ENCODE data around the gene TUBB1. TPM values are rescaled to one million over a fixed set of nuclear protein-coding genes. Genes with fewer than 3 reads are reported as not detected.
A peak's percentile ranks its signal among the peaks of the same experiment; 100 is the strongest.

Gene TUBB1
- total RNA-seq, 1 experiment from 2014 or later, result not detected

GRCh38 chr20:59006167-59006863 is 12.9 kb upstream of the TUBB1 start:
- Mint-ChIP-seq H3K36me3 (ENCODE audit: insufficient read depth, unreplicated experiment) (peaks cover 28% of the 10 kb centered on the region), H3K27ac (ENCODE audit: low read depth, unreplicated experiment) (peak overlapping the region; percentile 86), H3K9me3 (ENCODE audit: unreplicated experiment) (no peaks in the 10 kb centered on the region), H3K4me1 (ENCODE audit: insufficient read depth, unreplicated experiment) (peaks cover 44% of the 10 kb centered on the region), H3K27me3 (ENCODE audit: insufficient read depth, unreplicated experiment) (no peaks in the 10 kb centered on the region), H3K4me3 (ENCODE audit: unreplicated experiment) (peak overlapping the region; percentile 77)
- intact Hi-C loops (cut with micrococcal nuclease), result no loop called here
- ChIA-PET POLR2A (interaction anchor here (0.7 to 1.5 kb wide), 5 partner anchors 26 to 1449 kb away, joined by 3 to 4 read pairs (median 3); partner anchors contain the start of gene ATP5F1E), CTCF (interaction anchor here (0.6 to 0.8 kb wide), 3 partner anchors 13 to 136 kb away, joined by 3 to 5 read pairs (median 4); no protein-coding TSS in a partner anchor)
- TSS peak; percentile 56 for BruUV-seq (replicated peaks)
- DNase-seq (ENCODE audit: unreplicated experiment), result peak; percentile 32
- no peak for TF ChIP-seq CTCF (IDR thresholded peaks at IDR 0.05; ENCODE audit: unreplicated experiment)

DNA sequence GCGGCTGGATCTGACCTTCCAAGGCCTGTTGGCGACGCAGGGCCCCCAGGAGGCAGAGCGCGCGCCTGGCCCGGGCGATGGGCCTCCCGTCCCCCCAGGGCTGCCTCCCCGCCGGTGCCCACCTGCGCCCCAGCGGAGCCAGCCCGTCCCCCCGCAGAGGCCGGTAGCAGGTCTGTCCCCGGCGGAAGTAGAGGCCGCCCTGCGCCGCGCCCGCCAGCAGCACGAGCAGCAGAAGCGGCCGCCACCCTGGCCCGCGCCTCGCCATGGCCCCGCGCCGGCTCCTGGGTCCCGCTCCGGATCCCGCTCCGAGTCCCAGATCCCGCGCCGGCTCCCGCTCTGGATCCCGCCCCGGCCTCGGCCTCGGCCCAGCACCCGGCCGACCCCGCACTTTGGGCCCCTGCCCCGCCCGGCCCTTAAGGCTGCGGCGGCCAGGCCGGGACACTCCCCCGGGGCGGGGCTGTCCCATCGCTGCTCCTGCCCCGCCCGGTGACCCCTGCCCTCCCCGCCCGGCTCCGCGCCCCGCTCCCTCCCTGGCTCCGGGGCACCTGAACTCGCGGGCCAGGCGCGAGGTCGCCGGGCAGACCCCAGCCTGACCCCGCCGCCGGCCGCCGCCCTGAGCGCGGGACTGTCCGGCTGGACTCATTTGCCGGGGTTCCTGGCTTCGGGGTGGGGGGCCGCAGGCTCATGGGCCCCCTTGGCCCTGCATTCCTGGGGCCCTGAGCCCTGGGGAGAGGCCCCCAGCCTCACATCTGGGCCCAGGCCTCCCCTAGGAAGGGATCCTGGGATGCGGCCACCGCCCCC is 12.2 kb upstream of the TUBB1 start, which contains the start of gene CTSZ:
Gene CTSZ (minus strand): TSS at position 391 of the 801 bp plus-strand sequence. CDS start 126 bp downstream, at position 265.
- no peaks in the 10 kb centered on the region for H3K27me3 Mint-ChIP-seq (ENCODE audit: insufficient read depth, unreplicated experiment)
- H3K36me3 Mint-ChIP-seq (ENCODE audit: insufficient read depth, unreplicated experiment), result peaks cover 21% of the 10 kb centered on the region
- peak within 1 kb of the TSS; percentile 86 for H3K27ac Mint-ChIP-seq (ENCODE audit: low read depth, unreplicated experiment)
- no peak for TF ChIP-seq CTCF (IDR thresholded peaks at IDR 0.05; ENCODE audit: unreplicated experiment)
- peak; percentile 39 for DNase-seq (ENCODE audit: unreplicated experiment)
- peak within 1 kb of the TSS; percentile 77 for H3K4me3 Mint-ChIP-seq (ENCODE audit: unreplicated experiment)
- no peaks in the 10 kb centered on the region for H3K9me3 Mint-ChIP-seq (ENCODE audit: unreplicated experiment)
- ChIA-PET CTCF (no interaction called here), POLR2A (interaction anchor here (0.7 to 1.0 kb wide), 2 partner anchors 25 to 26 kb away, joined by 3 to 4 read pairs; partner anchors contain the start of gene ATP5F1E)
- intact Hi-C loops (cut with micrococcal nuclease), result no loop called here
- BruUV-seq (replicated peaks), result no TSS peak
- peaks cover 47% of the 10 kb centered on the region for H3K4me1 Mint-ChIP-seq (ENCODE audit: insufficient read depth, unreplicated experiment)

DNA sequence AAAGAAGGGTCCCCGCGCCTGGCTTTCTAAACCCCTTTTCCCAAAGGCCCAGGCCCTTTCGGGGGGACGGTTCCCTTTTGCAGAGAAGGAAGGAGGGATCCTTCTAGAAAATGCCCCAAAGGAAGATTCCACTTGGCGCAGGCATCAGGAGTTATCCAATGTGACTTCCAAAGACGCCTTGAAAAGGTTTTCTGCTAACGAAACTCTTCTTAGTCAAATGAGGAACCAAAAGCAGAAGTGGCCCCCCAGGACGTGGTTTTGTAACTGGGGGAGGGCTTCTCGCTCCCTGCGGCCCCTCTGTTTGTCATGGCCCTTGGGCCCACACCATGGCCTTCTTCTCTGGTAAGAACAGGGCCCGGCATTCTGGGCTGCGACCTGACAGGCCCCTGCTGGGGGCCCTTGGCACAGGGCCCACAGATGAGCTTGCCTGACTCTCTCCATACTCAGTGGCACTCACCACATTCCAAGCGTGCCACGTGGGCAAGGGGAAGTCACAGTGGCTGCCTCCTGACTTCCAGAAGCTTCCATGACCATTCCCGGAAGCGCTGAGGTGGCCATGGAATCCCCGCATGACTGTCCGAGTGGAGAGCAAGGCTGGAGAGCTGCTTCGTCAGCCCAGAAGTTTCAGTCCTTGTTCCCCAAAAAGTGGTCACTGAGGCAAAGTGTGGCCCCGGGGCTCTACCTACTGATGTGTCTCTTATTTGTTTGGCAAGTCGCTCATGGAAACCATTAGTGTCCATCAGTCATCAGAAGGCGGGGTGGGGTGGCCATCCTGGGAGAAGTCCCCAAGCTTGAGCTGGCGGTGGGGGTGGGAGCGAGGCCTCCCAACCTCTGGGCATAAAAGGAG is 11.3 kb upstream of the TUBB1 start:
- ChIA-PET POLR2A (interaction anchor here (0.5 to 1.7 kb wide), 8 partner anchors 13 to 1297 kb away, joined by 3 to 5 read pairs (median 4); no protein-coding TSS in a partner anchor), CTCF (interaction anchor here (1.2 kb wide), 1 partner anchor 9 kb away, joined by 3 read pairs; no protein-coding TSS in a partner anchor)
- intact Hi-C loops (cut with micrococcal nuclease), result no loop called here
- TF ChIP-seq CTCF (IDR thresholded peaks at IDR 0.05; ENCODE audit: unreplicated experiment), result no peak
- Mint-ChIP-seq H3K4me3 (ENCODE audit: unreplicated experiment) (peak overlapping the region; percentile 77), H3K36me3 (ENCODE audit: insufficient read depth, unreplicated experiment) (peaks cover 16% of the 10 kb centered on the region), H3K9me3 (ENCODE audit: unreplicated experiment) (no peaks in the 10 kb centered on the region), H3K27ac (ENCODE audit: low read depth, unreplicated experiment) (no peak overlapping the region), H3K27me3 (ENCODE audit: insufficient read depth, unreplicated experiment) (no peaks in the 10 kb centered on the region), H3K4me1 (ENCODE audit: insufficient read depth, unreplicated experiment) (peaks cover 41% of the 10 kb centered on the region)
- no TSS peak for BruUV-seq (replicated peaks)
- no peak for DNase-seq (ENCODE audit: unreplicated experiment)
